ENCODE measurements around the gene LSM5.

- TF ChIP-seq POLR2A (IDR thresholded peaks at IDR 0.05) (no peak), CTCF (IDR thresholded peaks at IDR 0.05) (no peak), EP300 (IDR thresholded peaks at IDR 0.05) (no peak)
Observed at GRCh38 chr7:32524631-32525030, 34.5 kb upstream of the LSM5 start.

All from ovary (tissue), 3 donors.